T-helper 17 cell (primary cell): ENCODE data around the gene NFKB1. TPM values are rescaled to one million over a fixed set of nuclear protein-coding genes. Genes with fewer than 3 reads are reported as not detected.
A peak's percentile ranks its signal among the peaks of the same experiment; 100 is the strongest.

Experiments used
- ATAC-seq: fragments of 150-1000 bp; cut with Tn5 transposase; 2 replicates; pipeline ENCODE4 v1.10.0; 2021; ENCODE audit warnings: mild to moderate bottlenecking, moderate library complexity
- DNase-seq, 3 donors: peaks; one replicate each; pipeline versions ENCODE4 v3.0.0 to v3.0.0-alpha.2; 2020 to 2021
- H3K9me3 ChIP-seq: one replicate; pipeline ENCODE4 v1.7.0; 2013; ENCODE audit warnings: low read length, mild to moderate bottlenecking; ENCODE audit not compliant: control insufficient read depth, poor library complexity, severe bottlenecking
- H3K27ac Mint-ChIP-seq: one replicate; pipeline ENCODE4 v1.8.0; 2022; ENCODE audit warnings: mild to moderate bottlenecking, moderate library complexity, mixed read lengths
- H3K27me3 Mint-ChIP-seq: one replicate; pipeline ENCODE4 v1.8.0; 2022; ENCODE audit warnings: mixed read lengths
- H3K36me3 Mint-ChIP-seq: one replicate; pipeline ENCODE4 v1.8.0; 2022; ENCODE audit warnings: low read depth, mixed read lengths
- H3K4me1 Mint-ChIP-seq: one replicate; pipeline ENCODE4 v1.8.0; 2022; ENCODE audit warnings: mild to moderate bottlenecking, mixed read lengths
- H3K4me3 Mint-ChIP-seq: one replicate; pipeline ENCODE4 v1.8.0; 2022; ENCODE audit warnings: mild to moderate bottlenecking, moderate library complexity, mixed read lengths
- total RNA-seq, 4 donors: library from RNA in 2 of 4; stranded (reverse) in 2 of 4; gene quantifications; one replicate each; pipeline ENCODE4 v1.2.3 and lab custom pipeline; 2022 to 2026

NFKB1 gene
- total RNA-seq, 2 donors from 2014 or later: 251 to 277 TPM

DNA sequence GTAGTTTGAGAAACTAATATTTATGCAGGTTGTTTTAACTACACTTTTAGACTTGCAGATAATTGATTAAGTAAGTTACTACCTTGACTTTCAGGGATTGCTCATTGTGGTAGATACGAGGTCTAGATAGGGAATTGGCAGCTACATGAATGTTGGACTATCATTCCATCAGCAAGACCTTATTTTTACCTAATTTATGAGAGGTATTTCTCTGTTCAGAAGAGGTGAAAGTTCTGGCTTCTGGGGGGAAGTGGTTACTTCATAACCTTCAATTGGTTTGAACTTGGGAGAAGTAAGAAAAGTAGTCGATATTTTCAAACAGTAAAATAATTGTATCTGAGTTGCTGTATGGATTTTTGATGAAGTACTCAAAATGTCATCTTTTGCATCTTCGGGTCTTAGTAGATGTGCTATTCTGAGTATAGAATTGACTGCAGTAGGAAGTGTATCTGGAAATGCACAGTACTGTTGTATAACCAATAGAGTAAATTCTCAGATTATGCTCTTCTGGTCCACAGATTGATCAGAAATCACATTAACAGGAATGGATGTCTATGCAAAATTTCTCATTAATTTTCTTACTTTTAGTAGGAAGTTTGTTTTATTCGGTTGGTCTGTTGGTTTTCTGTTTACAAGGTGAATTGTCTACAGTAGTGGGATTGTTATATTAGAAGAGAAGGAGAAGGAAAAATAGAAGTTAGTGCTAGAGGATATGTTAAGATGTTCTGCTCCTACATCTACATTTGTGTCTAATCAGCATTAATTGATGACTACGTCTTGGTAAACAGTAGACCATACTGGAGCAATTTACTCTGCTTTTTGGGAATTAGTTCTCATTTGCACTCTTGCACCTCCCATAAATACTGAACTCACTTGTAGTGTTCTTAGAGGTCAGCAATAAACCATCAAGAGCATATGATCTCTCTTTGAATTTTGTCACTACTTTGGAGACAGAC is 3.0 kb downstream of the NFKB1 start:
- ATAC-seq (no peak), DNase-seq (no peak)
- Mint-ChIP-seq H3K4me1 (peaks cover 34% of the 10 kb centered on the region), H3K4me3 (peak overlapping the region; percentile 92), H3K36me3 (peaks cover 7% of the 10 kb centered on the region), H3K27me3 (no peaks in the 10 kb centered on the region), H3K27ac (peak overlapping the region; percentile 98)
- H3K9me3 ChIP-seq: no peaks in the 10 kb centered on the region

DNA sequence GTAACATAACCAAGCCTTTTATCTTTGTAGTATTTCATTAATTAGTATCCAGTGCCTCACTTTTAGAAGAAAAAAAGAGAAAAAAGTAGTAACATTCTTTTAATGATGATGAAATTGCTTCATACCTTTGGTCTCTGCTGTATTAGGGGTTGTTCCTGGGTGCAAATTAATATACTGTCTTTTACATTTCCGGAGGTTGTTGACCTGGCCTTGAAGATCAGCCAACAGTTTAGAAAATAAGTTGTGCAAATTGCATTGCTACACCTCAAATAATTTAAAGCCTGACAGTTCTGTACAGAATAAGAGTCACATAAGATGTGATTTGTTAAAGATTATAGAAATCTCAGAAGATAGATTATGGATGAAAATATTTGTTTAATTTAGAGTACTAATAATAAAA is 3.8 kb downstream of the NFKB1 start:
- H3K36me3 Mint-ChIP-seq: peaks cover 10% of the 10 kb centered on the region
- H3K9me3 ChIP-seq: no peaks in the 10 kb centered on the region
- DNase-seq (no peak), ATAC-seq (no peak)
- peak overlapping the region; percentile 92 for H3K4me3 Mint-ChIP-seq
- peak overlapping the region; percentile 98 for H3K27ac Mint-ChIP-seq
- peaks cover 42% of the 10 kb centered on the region for H3K4me1 Mint-ChIP-seq
- no peaks in the 10 kb centered on the region for H3K27me3 Mint-ChIP-seq

DNA sequence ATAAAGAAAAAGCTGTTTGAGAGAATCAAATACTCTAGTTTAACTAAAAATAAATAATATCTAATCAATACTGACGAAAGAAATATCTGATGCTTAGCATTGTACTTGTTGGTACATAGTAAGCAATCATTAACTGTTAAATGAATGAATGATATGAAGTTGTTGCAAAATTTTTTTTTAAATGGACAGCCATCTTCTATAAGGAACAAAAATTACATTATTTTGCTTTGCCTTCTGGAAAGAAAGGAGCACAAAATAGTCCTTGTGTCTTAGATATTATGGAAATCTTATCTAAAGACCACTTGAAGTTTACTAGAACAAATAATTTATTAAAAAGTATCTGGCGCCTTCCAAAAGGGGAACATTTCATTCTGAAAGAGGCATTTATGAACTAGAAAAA is 4.5 kb downstream of the NFKB1 start:
- peaks cover 42% of the 10 kb centered on the region for H3K4me1 Mint-ChIP-seq
- H3K9me3 ChIP-seq: no peaks in the 10 kb centered on the region
- H3K36me3 Mint-ChIP-seq: peaks cover 10% of the 10 kb centered on the region
- ATAC-seq (no peak), DNase-seq (no peak)
- H3K27me3 Mint-ChIP-seq: no peaks in the 10 kb centered on the region
- H3K4me3 Mint-ChIP-seq: no peak overlapping the region
- no peak overlapping the region for H3K27ac Mint-ChIP-seq

DNA sequence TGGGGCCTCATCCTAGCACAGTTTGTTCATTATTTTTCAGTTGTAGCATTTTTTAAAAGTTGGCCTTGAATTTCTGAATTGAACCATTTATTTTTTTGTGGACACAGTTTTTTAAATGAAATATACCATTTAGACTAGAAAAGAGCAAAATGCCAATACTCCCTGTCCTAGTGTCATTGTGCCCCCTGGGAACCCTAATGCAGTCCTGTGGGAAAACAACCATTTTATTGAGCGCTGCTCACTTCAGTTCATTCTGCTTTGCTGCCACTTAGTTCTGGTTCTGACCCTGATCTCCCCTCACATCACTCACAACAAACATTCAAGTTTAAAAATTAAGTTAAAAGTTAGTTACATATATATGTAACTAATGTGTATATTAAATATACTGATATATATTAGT is 5.4 kb downstream of the NFKB1 start:
- H3K27ac Mint-ChIP-seq: no peak overlapping the region

DNA sequence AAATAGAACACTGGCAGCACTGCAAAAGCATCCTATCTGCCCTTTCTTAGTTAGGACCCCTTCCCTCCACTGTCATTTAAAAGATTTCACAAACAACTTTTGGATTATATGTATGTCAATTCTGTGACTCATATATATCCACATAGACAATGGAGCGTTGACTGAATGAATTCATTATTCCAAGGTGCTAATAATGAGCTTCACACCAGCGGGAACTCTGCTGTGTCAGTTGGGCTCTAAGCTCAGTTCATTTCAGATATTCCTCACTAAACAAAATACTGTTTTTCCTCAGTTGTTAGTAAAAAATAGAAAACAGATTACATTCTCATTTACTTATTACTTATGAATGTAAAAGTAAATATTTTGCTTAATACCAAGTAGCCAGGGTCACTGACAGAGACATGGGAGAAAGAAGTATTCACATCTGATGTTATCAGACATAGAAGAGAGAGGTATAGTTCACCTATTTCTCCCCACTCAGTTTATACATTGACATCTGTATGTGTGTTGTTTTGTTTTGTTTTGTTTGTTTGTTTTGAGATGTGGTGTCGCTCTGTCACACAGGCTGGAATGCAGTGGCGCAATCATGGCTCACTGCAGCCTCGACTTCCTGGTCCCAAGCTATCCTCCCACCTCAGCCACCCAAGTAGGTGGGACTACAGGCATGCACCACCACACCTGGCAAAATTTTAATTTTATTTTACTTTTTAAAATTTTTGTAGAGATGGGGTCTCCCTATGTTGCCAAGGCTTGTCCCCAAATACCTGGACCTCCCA is 10.9 kb downstream of the NFKB1 start:
- Mint-ChIP-seq H3K4me1 (peaks cover 23% of the 10 kb centered on the region), H3K4me3 (no peak overlapping the region), H3K27ac (peak overlapping the region; percentile 44), H3K36me3 (peaks cover 7% of the 10 kb centered on the region), H3K27me3 (no peaks in the 10 kb centered on the region)
- ATAC-seq (no peak), DNase-seq (no peak)
- H3K9me3 ChIP-seq: peaks cover 4% of the 10 kb centered on the region

More for the DNA sequence above, 5.4 kb downstream of the NFKB1 start:
- Mint-ChIP-seq H3K27me3 (no peaks in the 10 kb centered on the region), H3K36me3 (peaks cover 8% of the 10 kb centered on the region), H3K4me1 (peaks cover 43% of the 10 kb centered on the region), H3K4me3 (no peak overlapping the region)
- H3K9me3 ChIP-seq: no peaks in the 10 kb centered on the region
- ATAC-seq (no peak), DNase-seq (no peak)

DNA sequence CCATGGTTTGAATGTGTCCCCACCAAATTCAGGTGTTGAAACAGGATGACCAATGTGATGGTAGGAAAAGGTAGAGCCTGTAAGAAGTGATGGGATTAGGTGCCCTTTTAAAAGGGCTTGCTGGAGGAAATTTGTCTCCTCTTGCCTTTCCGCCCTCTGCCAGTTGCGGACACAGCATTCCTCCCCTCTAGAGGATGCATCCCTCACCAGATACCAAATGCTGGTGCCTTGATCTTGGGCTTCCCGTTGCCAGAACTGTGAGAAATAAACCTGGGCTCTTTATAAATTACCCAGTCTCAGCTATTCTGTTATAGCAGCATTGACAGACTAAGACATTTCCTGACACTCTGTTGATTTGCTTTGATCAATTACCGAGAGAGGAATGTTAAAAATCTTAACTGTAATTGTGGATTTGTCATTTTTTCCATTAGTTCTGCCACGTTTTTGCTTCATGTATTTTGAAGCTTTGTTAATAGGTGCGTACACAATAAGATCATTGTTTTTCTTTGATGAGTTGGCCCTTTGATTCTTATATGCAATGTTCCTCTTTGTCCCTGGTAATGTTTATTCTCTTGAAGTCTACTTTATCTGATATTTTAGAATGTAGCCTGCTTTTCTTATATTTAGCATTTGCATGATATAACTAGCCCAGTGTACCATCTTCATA is 13.3 kb downstream of the NFKB1 start:
- Mint-ChIP-seq H3K27me3 (no peaks in the 10 kb centered on the region), H3K4me3 (no peak overlapping the region), H3K27ac (peak overlapping the region; percentile 49), H3K4me1 (peaks cover 26% of the 10 kb centered on the region), H3K36me3 (peaks cover 7% of the 10 kb centered on the region)
- peaks cover 5% of the 10 kb centered on the region for H3K9me3 ChIP-seq
- DNase-seq: no peak
- no peak for ATAC-seq

DNA sequence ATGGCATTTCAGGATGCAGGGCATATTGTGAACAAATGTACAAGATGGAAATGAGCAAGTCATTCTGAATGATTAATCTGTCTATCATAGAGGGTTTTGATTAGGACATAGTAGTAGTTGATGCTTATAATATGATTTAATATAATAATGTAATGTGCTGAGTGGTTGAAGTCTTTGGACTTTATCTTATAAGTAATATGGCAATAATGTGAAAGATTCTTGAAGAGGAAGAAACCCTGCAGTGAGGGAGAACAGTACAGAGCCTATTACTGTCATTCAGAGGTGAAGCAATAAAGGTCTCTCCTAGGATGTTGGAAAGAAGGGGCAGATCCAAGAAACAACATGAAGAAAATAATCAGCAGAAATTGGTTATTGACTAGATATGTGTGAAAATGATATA is 16.6 kb downstream of the NFKB1 start:
- Mint-ChIP-seq H3K36me3 (peaks cover 3% of the 10 kb centered on the region), H3K4me3 (peak overlapping the region; percentile 71)

DNA sequence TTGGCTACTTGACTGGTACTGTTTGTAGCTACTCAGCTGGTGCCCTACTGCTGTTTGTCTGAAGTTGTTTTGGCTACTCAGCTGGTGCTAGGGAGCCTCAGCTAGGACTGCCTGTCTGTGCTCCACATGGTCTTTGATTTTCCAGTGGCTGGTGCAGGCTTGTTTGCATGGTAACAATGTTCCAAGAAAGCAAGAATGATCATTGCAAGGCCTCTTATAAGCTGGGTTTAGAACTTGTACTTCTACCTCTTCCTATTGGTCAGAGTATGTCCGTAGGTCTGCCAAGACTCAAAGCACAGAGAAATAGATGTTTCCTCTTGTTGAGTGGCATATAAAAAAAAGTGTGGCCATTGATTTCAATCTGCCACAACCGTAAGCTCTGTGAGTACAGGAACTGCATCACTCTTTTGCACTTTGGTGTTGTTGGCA is 17.6 kb downstream of the NFKB1 start:
- Mint-ChIP-seq H3K27ac (peak overlapping the region; percentile 95), H3K27me3 (no peaks in the 10 kb centered on the region), H3K4me1 (peaks cover 44% of the 10 kb centered on the region), H3K36me3 (peaks cover 3% of the 10 kb centered on the region), H3K4me3 (peak overlapping the region; percentile 71)
- ATAC-seq (peak; percentile 87), DNase-seq (no peak)
- H3K9me3 ChIP-seq: peaks cover 5% of the 10 kb centered on the region

More for the DNA sequence above, 16.6 kb downstream of the NFKB1 start:
- H3K27ac Mint-ChIP-seq: peak overlapping the region; percentile 95
- H3K4me1 Mint-ChIP-seq: peaks cover 36% of the 10 kb centered on the region
- H3K9me3 ChIP-seq: peaks cover 5% of the 10 kb centered on the region
- H3K27me3 Mint-ChIP-seq: no peaks in the 10 kb centered on the region
- no peak for DNase-seq
- ATAC-seq: no peak

DNA sequence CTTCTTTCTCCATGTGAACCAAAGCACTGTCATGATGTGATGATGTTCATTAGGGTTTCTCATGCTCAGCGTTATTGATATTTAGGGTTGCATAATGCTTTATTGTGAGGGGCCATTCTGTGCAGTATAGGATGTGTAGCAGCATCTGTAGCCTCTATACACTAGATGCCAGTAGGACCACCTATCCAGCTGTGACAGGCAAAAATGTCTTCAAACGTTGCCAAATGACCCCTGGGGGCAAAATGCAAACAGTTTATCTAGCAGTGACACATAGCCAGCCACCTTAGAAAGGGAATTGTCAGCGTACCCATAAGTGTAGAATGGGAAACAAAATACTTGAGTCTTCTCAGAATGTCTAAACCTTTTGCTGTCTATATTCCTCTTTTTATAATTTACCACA is 18.8 kb downstream of the NFKB1 start:
- H3K36me3 Mint-ChIP-seq: peaks cover 3% of the 10 kb centered on the region
- ATAC-seq: no peak
- peaks cover 48% of the 10 kb centered on the region for H3K4me1 Mint-ChIP-seq
- DNase-seq: no peak
- H3K4me3 Mint-ChIP-seq: peak overlapping the region; percentile 50
- H3K9me3 ChIP-seq: peaks cover 5% of the 10 kb centered on the region
- H3K27me3 Mint-ChIP-seq: no peaks in the 10 kb centered on the region
- peak overlapping the region; percentile 95 for H3K27ac Mint-ChIP-seq

DNA sequence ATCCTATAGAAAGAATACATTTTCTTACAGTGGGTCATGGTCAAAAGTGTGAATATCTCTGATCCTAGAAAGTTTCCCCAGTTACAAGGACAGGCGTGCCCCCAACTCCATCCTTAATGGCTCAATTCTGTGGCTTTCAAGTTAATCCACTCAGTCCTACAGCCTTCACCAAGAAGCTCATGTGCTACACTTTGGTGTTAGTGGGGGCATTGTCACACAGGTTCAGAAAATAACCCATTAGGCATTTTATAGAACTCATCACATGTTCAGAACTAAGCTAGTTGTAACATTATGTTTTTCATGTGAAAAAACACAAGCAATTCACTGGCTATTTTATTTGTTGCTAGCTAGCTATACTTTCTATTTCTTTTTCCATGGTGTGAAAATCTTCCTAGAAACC is 20.4 kb downstream of the NFKB1 start:
- peaks cover 5% of the 10 kb centered on the region for H3K9me3 ChIP-seq

DNA sequence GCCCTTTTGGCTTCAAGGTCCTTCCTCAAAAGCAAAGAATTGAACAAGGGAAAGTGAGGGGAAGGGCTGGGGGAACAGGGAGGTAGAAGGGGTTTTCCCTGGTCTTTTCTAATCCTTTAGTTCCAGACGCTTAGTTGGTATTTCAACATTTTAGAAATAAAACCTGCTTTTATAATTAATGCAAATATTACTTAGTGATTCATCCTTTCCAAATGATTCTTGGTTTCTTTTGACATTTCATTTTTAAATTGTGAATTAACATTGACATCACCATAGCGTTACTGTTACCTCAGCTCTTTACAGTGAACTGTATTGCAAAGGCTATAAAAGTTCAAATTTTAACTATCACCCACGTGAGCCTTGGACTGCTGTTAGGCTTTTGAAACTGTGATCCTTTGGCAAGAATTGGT is 20.9 kb downstream of the NFKB1 start:
- Mint-ChIP-seq H3K4me1 (peaks cover 57% of the 10 kb centered on the region), H3K27me3 (no peaks in the 10 kb centered on the region), H3K36me3 (peaks cover 2% of the 10 kb centered on the region), H3K4me3 (peak overlapping the region; percentile 52), H3K27ac (peak overlapping the region; percentile 72)
- H3K9me3 ChIP-seq: no peaks in the 10 kb centered on the region
- DNase-seq (no peak), ATAC-seq (no peak)

More for the DNA sequence above, 20.4 kb downstream of the NFKB1 start:
- no peak for DNase-seq
- no peaks in the 10 kb centered on the region for H3K27me3 Mint-ChIP-seq
- H3K27ac Mint-ChIP-seq: peak overlapping the region; percentile 72
- peaks cover 56% of the 10 kb centered on the region for H3K4me1 Mint-ChIP-seq
- no peak for ATAC-seq
- peaks cover 4% of the 10 kb centered on the region for H3K36me3 Mint-ChIP-seq
- peak overlapping the region; percentile 21 for H3K4me3 Mint-ChIP-seq

DNA sequence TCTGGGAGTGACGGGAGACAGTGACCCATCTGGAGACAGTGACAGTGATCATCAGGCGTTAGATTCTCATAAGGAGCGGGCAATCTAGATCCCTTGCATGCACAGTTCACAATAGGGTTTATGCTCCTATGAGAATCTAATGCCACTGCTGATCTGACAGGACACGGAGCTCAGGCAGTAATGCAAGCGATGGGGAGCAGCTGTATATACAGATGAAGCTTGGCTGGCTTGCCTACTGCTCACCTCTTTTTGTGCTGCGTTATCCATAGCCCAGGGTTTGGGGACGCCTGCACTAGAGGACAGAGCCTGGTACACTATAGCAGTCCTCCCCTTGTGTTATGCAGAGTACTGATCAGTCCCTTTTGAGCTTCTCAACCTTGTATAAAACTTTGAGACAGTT is 23.5 kb downstream of the NFKB1 start:
- no peak for DNase-seq
- Mint-ChIP-seq H3K27me3 (no peaks in the 10 kb centered on the region), H3K4me3 (no peak overlapping the region), H3K36me3 (peaks cover 5% of the 10 kb centered on the region), H3K27ac (peak overlapping the region; percentile 89), H3K4me1 (peaks cover 56% of the 10 kb centered on the region)
- ATAC-seq: no peak
- H3K9me3 ChIP-seq: no peaks in the 10 kb centered on the region

DNA sequence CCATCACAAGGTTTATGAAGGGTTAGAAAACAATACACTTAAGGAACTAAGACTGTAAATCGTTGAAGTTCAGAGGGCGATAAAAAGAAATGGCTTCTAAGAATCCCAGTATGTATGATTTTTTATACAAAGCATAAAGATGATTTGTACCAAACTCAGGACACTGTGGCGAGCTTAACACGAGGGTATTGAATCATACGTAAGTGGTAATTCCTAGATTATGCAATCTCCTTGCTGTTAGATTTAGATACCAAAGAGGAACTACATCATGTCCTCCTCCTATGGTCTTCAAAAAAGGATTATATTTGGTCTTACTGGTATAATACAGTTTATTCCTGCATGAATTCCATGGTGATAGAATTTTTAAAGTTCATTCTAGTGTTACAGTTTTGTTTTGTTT is 23.9 kb downstream of the NFKB1 start:
- ATAC-seq (no peak), DNase-seq (no peak)
- Mint-ChIP-seq H3K4me1 (peaks cover 55% of the 10 kb centered on the region), H3K36me3 (peaks cover 5% of the 10 kb centered on the region), H3K27ac (peak overlapping the region; percentile 89), H3K27me3 (no peaks in the 10 kb centered on the region), H3K4me3 (peak overlapping the region; percentile 19)
- no peaks in the 10 kb centered on the region for H3K9me3 ChIP-seq
